Right lung (tissue), 10 donors: ENCODE data around the gene ATP6V1G1. TPM values are rescaled to one million over a fixed set of nuclear protein-coding genes. Genes with fewer than 3 reads are reported as not detected.

Source experiments
- DNase-seq, 2 donors: peaks; one replicate each; pipeline ENCODE4 v3.0.0-alpha.2; 2013
- long read RNA-seq, 8 donors: transcript quantifications; one replicate each; lab custom pipeline, GENCODE V29; 2026
- polyA plus RNA-seq, 5 donors: library from polyadenylated mRNA; unstranded; fragments of 120-200 nt; gene quantifications; one replicate each; pipeline versions ENCODE4 v1.2.1 to v1.2.3, GENCODE V29; 2013; ENCODE audit warnings: inconsistent platforms in 1 of 5, low replicate concordance in 1 of 5; ENCODE audit not compliant: insufficient read length in 5 of 5, insufficient read depth in 1 of 5

The ATP6V1G1 gene
- 100 to 1,000 TPM; 149 to 205 (median 181) TPM for polyA plus RNA-seq
- long read RNA-seq, donor 1, transcript ATP6V1G1-201 (3 exons, 1,080 nt): major isoform, 270 of 364 reads
- long read RNA-seq, donor 1, partial matches to known transcripts: 94 of 364 reads
- long read RNA-seq, donor 1, other reads (novel, unspliced or antisense): 0 of 364 reads
- long read RNA-seq, donor 2, transcript ATP6V1G1-201 (3 exons, 1,080 nt): major isoform, 117 of 117 reads
- long read RNA-seq, donor 2, partial matches to known transcripts: 0 of 117 reads
- long read RNA-seq, donor 2, other reads (novel, unspliced or antisense): 0 of 117 reads
- long read RNA-seq, donor 3, transcript ATP6V1G1-201 (3 exons, 1,080 nt): major isoform, 164 of 239 reads
- long read RNA-seq, donor 3, partial matches to known transcripts: 74 of 239 reads
- long read RNA-seq, donor 3, other reads (novel, unspliced or antisense): 0 of 239 reads
- long read RNA-seq, donor 4, transcript ATP6V1G1-201 (3 exons, 1,080 nt): major isoform, 110 of 169 reads
- long read RNA-seq, donor 4, partial matches to known transcripts: 59 of 169 reads
- long read RNA-seq, donor 4, other reads (novel, unspliced or antisense): 0 of 169 reads
- long read RNA-seq, donor 5, transcript ATP6V1G1-201 (3 exons, 1,080 nt): major isoform, 280 of 312 reads
- long read RNA-seq, donor 5, partial matches to known transcripts: 32 of 312 reads
- long read RNA-seq, donor 5, other reads (novel, unspliced or antisense): 0 of 312 reads
- long read RNA-seq, donor 6, transcript ATP6V1G1-201 (3 exons, 1,080 nt): major isoform, 205 of 239 reads
- long read RNA-seq, donor 6, partial matches to known transcripts: 34 of 239 reads
- long read RNA-seq, donor 6, other reads (novel, unspliced or antisense): 0 of 239 reads
- long read RNA-seq, donor 7, transcript ATP6V1G1-201 (3 exons, 1,080 nt): major isoform, 140 of 140 reads
- long read RNA-seq, donor 7, partial matches to known transcripts: 0 of 140 reads
- long read RNA-seq, donor 7, other reads (novel, unspliced or antisense): 0 of 140 reads
- long read RNA-seq, donor 8, transcript ATP6V1G1-201 (3 exons, 1,080 nt): major isoform, 66 of 95 reads
- long read RNA-seq, donor 8, partial matches to known transcripts: 29 of 95 reads
- long read RNA-seq, donor 8, other reads (novel, unspliced or antisense): 0 of 95 reads

GRCh38 chr9:114587345-114588202, at the start of gene ATP6V1G1:
TSS of gene ATP6V1G1 (plus strand) at chr9:114587769. CDS start at chr9:114587839, 70 bp downstream.
- peak; percentile 98 to 99 for DNase-seq

GRCh38 chr9:114538241-114538640, 49.3 kb upstream of the ATP6V1G1 start:
- DNase-seq: no peak

- no peak for DNase-seq
Observed at GRCh38 chr9:114539701-114540380, 47.7 kb upstream of the ATP6V1G1 start.

GRCh38 chr9:114545055-114545454, 42.5 kb upstream of the ATP6V1G1 start:
- DNase-seq: no peak

- DNase-seq: no peak
Observed at GRCh38 chr9:114546851-114547250, 40.7 kb upstream of the ATP6V1G1 start.

GRCh38 chr9:114549697-114550330, 37.8 kb upstream of the ATP6V1G1 start:
- no peak for DNase-seq

GRCh38 chr9:114551750-114552685, 35.6 kb upstream of the ATP6V1G1 start:
- DNase-seq: no peak

- no peak for DNase-seq
Observed at GRCh38 chr9:114552706-114553105, 34.9 kb upstream of the ATP6V1G1 start.

GRCh38 chr9:114553202-114553601, 34.4 kb upstream of the ATP6V1G1 start:
- no peak for DNase-seq

GRCh38 chr9:114555696-114556095, 31.9 kb upstream of the ATP6V1G1 start:
- no peak for DNase-seq

GRCh38 chr9:114558027-114558675, 29.4 kb upstream of the ATP6V1G1 start:
- peak in 1 of 2 donors; percentile 3 for DNase-seq

- DNase-seq: no peak
Observed at GRCh38 chr9:114559830-114560513, 27.6 kb upstream of the ATP6V1G1 start.

- no peak for DNase-seq
Observed at GRCh38 chr9:114560956-114561355, 26.6 kb upstream of the ATP6V1G1 start.

- no peak for DNase-seq
Observed at GRCh38 chr9:114561771-114562170, 25.8 kb upstream of the ATP6V1G1 start.

- DNase-seq: no peak
Observed at GRCh38 chr9:114565204-114565603, 22.4 kb upstream of the ATP6V1G1 start.

GRCh38 chr9:114570742-114571141, 16.8 kb upstream of the ATP6V1G1 start:
- no peak for DNase-seq

GRCh38 chr9:114571391-114571790, 16.2 kb upstream of the ATP6V1G1 start:
- DNase-seq: no peak
